PC-9 (cell line): Measurements from ENCODE around the gene DHX8. TPM values are rescaled to one million over a fixed set of nuclear protein-coding genes. Genes with fewer than 3 reads are reported as not detected.
"Not testable (repeated sequence)": the region's sequence is repeated elsewhere in the genome, so short reads cannot be mapped to it uniquely, and the experiment has no call there.

Source experiments
- BruUV-seq: library from RNA; stranded (reverse); fragments of 400-500 nt; replicated peaks from 2 replicates; lab custom pipeline; 2021; lab: Mats Ljungman, UMichigan
- CTCF ChIA-PET: fragments of 300-600 bp; sonication (Branson Sonifier 250); formaldehyde crosslinking; loops from one replicate; lab custom pipeline; 2022; ENCODE audit warnings: antibody characterized with exemption; lab: Charles Lee
- POLR2A ChIA-PET: fragments of 300-600 bp; sonication (Branson Sonifier 250); formaldehyde crosslinking; loops from one replicate; lab custom pipeline; 2022; ENCODE audit warnings: antibody characterized with exemption; ENCODE audit not compliant: unreplicated experiment; lab: Charles Lee
- DNase-seq, 2 experiments: peaks; one replicate each; pipeline versions ENCODE4 v3.0.0 to v3.0.0-alpha.2; 2015 to 2022; ENCODE audit warnings: mixed read lengths in 1 of 2
- H2AFZ ChIP-seq: fragments of 200-600 bp; sonication (generic); 2 replicates; pipeline ENCODE4 v1.8.1; 2017; ENCODE audit warnings: antibody characterized with exemption
- H3F3A ChIP-seq: fragments of 200-600 bp; sonication (generic); 2 replicates; pipeline ENCODE4 v1.8.1; 2017; ENCODE audit warnings: antibody characterized with exemption, mild to moderate bottlenecking, low read depth; ENCODE audit not compliant: insufficient read depth
- H3K27ac ChIP-seq: fragments of 200-600 bp; sonication (generic); 2 replicates; pipeline ENCODE4 v1.6.1; 2016; ENCODE audit warnings: mixed run types
- H3K27me3 ChIP-seq: fragments of 200-600 bp; sonication (generic); 2 replicates; pipeline ENCODE4 v1.6.1; 2016; ENCODE audit warnings: low read depth, mixed run types; ENCODE audit not compliant: insufficient read depth
- H3K36me3 ChIP-seq: fragments of 200-600 bp; sonication (generic); 2 replicates; pipeline ENCODE4 v1.6.1; 2016; ENCODE audit warnings: low read depth, mixed run types
- H3K4me1 ChIP-seq: fragments of 200-600 bp; sonication (generic); replicated peaks from 2 replicates; pipeline ENCODE4 v1.6.1; 2016; ENCODE audit warnings: mixed run types; ENCODE audit not compliant: insufficient read depth
- H3K4me2 ChIP-seq: fragments of 200-600 bp; sonication (generic); 2 replicates; pipeline ENCODE4 v1.6.1; 2017; ENCODE audit warnings: mixed run types
- H3K4me3 ChIP-seq: fragments of 200-600 bp; sonication (generic); 2 replicates; pipeline ENCODE4 v1.6.1; 2016; ENCODE audit warnings: mixed run types
- H3K79me2 ChIP-seq: fragments of 200-600 bp; sonication (generic); 2 replicates; pipeline ENCODE4 v1.6.1; 2017; ENCODE audit warnings: low read depth, mixed run types
- H3K9me2 ChIP-seq: fragments of 200-600 bp; sonication (generic); 2 replicates; pipeline ENCODE4 v1.8.1; 2017; ENCODE audit warnings: mild to moderate bottlenecking; ENCODE audit not compliant: insufficient read depth
- H3K9me3 ChIP-seq: fragments of 200-600 bp; sonication (generic); 2 replicates; pipeline ENCODE4 v1.8.1; 2016; ENCODE audit warnings: low read depth; ENCODE audit not compliant: insufficient read depth
- H4K20me1 ChIP-seq: fragments of 200-600 bp; sonication (generic); 2 replicates; pipeline ENCODE4 v1.8.1; 2017; ENCODE audit not compliant: insufficient read depth
- EZH2 ChIP-seq: fragments of 200-600 bp; sonication (generic); IDR thresholded peaks from 2 replicates; pipeline ENCODE4 v1.8.0; 2017; ENCODE audit warnings: antibody characterized with exemption, low read depth
- intact Hi-C: fragments of 100-400 bp; cut with micrococcal nuclease; formaldehyde crosslinking; loops from one replicate; pipeline ENCODE4 v1.10.0; 2022; ENCODE audit not compliant: unreplicated experiment
- total RNA-seq: library from RNA; stranded (reverse); gene quantifications from 2 replicates; pipeline ENCODE4 v1.2.3, GENCODE V29; 2021
- TF ChIP-seq, protein P1 (sequence below): fragments of 200-600 bp; sonication (generic); conservative IDR thresholded peaks from 2 replicates; pipeline ENCODE4 v1.6.1; 2017; ENCODE audit warnings: mixed run types, antibody characterized with exemption, mild to moderate bottlenecking, moderate library complexity

Gene DHX8
- total RNA-seq, 1 experiment from 2014 or later, result 55.4 TPM

DNA sequence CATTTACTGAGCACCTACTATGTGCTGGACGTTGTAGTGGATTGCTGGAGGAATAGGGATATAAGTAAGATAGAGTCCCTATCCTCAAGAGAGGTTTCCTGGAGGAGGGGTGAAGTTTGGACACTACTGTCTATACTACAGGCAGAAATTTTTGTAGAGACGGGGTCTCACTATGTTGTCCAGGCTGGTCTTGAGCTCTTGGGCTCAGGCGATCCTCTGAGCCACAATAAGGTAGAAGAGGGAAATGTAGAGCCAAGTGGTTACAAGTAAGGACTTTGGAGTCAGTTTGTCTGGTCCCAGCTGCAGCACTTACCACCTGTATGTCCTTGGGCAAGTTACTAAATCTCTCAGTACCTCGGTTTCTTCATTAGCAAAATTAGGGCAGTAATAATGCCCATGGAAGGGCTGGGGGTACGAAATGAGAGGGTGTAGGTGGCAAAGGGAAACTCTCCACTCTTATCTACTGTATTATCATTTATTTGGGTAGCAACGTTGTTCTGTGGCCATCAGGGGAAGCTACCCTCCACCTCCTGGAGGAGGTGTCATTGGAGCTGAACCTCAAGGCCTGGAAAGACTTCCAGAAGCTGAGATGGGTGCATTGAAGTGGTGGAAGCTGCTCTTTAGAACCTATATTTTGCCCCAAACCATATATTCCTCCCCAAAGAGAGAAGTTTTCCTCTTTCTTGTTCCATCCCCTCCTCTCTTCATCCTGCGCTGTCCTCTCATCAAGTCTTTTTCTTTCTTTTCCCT is 34.9 kb upstream of the DHX8 start:
- DNase-seq, result no peak
- H3K36me3 ChIP-seq, result no peaks in the 10 kb centered on the region
- no peaks in the 10 kb centered on the region for H3F3A ChIP-seq
- H4K20me1 ChIP-seq, result no peaks in the 10 kb centered on the region
- no peak overlapping the region for H3K4me3 ChIP-seq
- no peaks in the 10 kb centered on the region for H3K9me2 ChIP-seq
- H3K9me3 ChIP-seq, result no peaks in the 10 kb centered on the region
- no peak overlapping the region for H3K4me2 ChIP-seq
- TF ChIP-seq, protein P1, sequence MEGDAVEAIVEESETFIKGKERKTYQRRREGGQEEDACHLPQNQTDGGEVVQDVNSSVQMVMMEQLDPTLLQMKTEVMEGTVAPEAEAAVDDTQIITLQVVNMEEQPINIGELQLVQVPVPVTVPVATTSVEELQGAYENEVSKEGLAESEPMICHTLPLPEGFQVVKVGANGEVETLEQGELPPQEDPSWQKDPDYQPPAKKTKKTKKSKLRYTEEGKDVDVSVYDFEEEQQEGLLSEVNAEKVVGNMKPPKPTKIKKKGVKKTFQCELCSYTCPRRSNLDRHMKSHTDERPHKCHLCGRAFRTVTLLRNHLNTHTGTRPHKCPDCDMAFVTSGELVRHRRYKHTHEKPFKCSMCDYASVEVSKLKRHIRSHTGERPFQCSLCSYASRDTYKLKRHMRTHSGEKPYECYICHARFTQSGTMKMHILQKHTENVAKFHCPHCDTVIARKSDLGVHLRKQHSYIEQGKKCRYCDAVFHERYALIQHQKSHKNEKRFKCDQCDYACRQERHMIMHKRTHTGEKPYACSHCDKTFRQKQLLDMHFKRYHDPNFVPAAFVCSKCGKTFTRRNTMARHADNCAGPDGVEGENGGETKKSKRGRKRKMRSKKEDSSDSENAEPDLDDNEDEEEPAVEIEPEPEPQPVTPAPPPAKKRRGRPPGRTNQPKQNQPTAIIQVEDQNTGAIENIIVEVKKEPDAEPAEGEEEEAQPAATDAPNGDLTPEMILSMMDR, result no peak
- no peak for TF ChIP-seq EZH2
- ChIA-PET POLR2A (interaction anchor here (0.5 kb wide), 1 partner anchor 133 kb away, joined by 7 read pairs; no protein-coding TSS in a partner anchor), CTCF (no interaction called here)
- intact Hi-C loops, result no loop called here
- no peaks in the 10 kb centered on the region for H3K79me2 ChIP-seq
- BruUV-seq, result no TSS peak
- no peak overlapping the region for H2AFZ ChIP-seq
- H3K27me3 ChIP-seq, result no peaks in the 10 kb centered on the region
- no peak overlapping the region for H3K27ac ChIP-seq
- H3K4me1 ChIP-seq, result no peaks in the 10 kb centered on the region

DNA sequence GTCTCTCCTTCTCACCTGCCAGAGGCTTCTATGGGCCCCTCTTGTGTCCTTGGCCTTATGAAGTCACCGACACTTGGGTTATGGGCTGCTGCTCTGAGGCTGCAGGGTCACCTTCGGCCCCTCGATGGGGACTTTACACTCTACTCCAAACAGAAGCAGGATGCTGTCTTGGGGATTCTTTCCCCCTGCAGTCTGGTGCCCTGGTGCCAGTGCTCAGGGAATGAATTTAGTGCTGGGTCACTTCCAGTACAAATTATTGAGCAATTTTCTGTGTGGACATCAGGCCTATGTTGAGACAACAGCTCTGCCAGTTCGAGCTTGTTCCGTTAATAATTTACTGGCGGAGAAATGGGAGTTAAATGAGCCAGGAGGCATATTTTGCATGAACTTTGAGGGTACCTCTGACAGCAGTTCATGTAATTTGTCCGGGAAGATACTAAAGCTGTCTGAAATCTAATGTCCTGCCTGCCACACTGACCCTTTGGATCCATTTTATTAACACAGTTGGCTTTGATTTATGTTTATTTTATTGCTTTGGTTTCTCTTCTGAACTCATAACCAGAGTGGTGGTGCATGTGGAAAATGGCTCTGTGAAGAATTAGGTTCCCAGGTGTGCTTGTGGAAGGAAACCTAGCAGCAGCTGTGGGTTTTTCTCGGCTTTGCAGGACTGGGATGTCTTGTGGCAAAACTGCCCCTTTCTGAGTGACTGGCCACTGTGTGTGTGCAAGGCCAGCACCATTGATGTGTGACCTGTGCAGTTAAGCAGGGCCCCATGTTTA is 34.1 kb upstream of the DHX8 start:
- no peak overlapping the region for H3K4me3 ChIP-seq
- no TSS peak for BruUV-seq
- TF ChIP-seq, protein P1, result no peak
- no peak for TF ChIP-seq EZH2
- H3K36me3 ChIP-seq, result no peaks in the 10 kb centered on the region
- H3K9me2 ChIP-seq, result no peaks in the 10 kb centered on the region
- no peak overlapping the region for H3K4me2 ChIP-seq
- no peaks in the 10 kb centered on the region for H3K27me3 ChIP-seq
- no peaks in the 10 kb centered on the region for H3K79me2 ChIP-seq
- H3K4me1 ChIP-seq, result no peaks in the 10 kb centered on the region
- POLR2A ChIA-PET, result interaction anchor here (0.5 kb wide), 1 partner anchor 134 kb away, joined by 7 read pairs; no protein-coding TSS in a partner anchor
- H3K27ac ChIP-seq, result no peak overlapping the region
- CTCF ChIA-PET, result no interaction called here
- no peak for DNase-seq
- H3F3A ChIP-seq, result no peaks in the 10 kb centered on the region
- H2AFZ ChIP-seq, result no peak overlapping the region
- intact Hi-C loops, result no loop called here
- H4K20me1 ChIP-seq, result no peaks in the 10 kb centered on the region
- no peaks in the 10 kb centered on the region for H3K9me3 ChIP-seq

DNA sequence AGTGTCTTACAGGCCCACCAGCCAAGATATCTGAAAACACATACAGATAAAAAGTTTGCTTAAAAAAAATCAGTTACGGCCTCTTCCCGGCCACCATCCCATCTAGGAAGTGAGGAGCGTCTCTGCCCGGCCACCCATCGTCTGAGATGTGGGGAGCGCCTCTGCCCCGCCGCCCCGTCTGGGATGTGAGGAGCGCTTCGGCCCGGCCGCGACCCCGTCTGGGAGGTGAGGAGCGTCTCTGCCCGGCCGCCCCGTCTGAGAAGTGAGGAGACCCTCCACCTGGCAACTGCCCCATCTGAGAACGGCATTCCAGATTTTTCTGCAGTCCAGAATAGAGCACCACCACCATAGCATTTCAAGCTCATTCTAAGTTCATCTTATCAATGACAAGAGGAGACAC is 33.0 kb upstream of the DHX8 start:
- DNase-seq, POLR2A ChIA-PET, H4K20me1 ChIP-seq, H2AFZ ChIP-seq, H3K9me2 ChIP-seq, intact Hi-C loops, H3K36me3 ChIP-seq, H3F3A ChIP-seq, H3K9me3 ChIP-seq, H3K27ac ChIP-seq, H3K4me1 ChIP-seq, CTCF ChIA-PET, H3K27me3 ChIP-seq, H3K4me2 ChIP-seq, H3K79me2 ChIP-seq, BruUV-seq, H3K4me3 ChIP-seq: not testable (repeated sequence)

DNA sequence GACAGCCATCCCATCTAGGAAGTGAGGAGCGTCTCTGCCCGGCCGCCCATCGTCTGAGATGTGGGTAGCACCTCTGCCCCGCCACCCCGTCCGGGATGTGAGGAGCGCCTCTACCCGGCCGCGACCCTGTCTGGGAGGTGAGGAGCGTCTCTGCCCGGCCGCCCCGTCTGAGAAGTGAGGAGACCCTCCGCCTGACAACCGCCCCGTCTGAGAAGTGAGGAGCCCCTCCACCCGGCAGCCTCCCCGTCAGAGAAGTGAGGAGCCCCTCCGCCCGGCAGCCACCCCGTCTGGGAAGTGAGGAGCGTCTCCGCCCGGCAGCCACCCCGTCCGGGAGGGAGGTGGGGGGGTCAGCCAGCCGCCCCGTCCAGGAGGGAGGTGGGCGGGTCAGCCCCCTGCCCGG is 32.0 kb upstream of the DHX8 start:
- H3K9me3 ChIP-seq, DNase-seq, intact Hi-C loops, H3K4me2 ChIP-seq, H4K20me1 ChIP-seq, H3K4me3 ChIP-seq, H3K36me3 ChIP-seq, H3K27ac ChIP-seq, H3K79me2 ChIP-seq, H3F3A ChIP-seq, CTCF ChIA-PET, BruUV-seq, H3K27me3 ChIP-seq, H2AFZ ChIP-seq, H3K9me2 ChIP-seq, POLR2A ChIA-PET, H3K4me1 ChIP-seq: not testable (repeated sequence)
